Neural cell (in vitro differentiated cells): Measurements from ENCODE around the gene RYR1. TPM values are rescaled to one million over a fixed set of nuclear protein-coding genes. Genes with fewer than 3 reads are reported as not detected.

Experiments
- H2AFZ ChIP-seq: fragments of 200-600, 300-800 bp; sonication (generic), shearing (Covaris generic); 2 replicates; pipeline ENCODE4 v1.6.0; 2014; ENCODE audit warnings: low read depth, mild to moderate bottlenecking, antibody characterized with exemption, low read length, moderate library complexity
- H3F3A ChIP-seq: fragments of 200-600 bp; shearing (Covaris generic); 2 replicates; pipeline ENCODE4 v1.6.1; 2016; ENCODE audit warnings: mild to moderate bottlenecking, moderate library complexity, mixed read lengths, antibody characterized with exemption, low read length; ENCODE audit not compliant: insufficient read depth, poor library complexity, severe bottlenecking
- H3K27ac ChIP-seq: fragments of 200-600, 300-800 bp; sonication (generic), shearing (Covaris generic); 2 replicates; pipeline ENCODE4 v1.5.1; 2014; ENCODE audit warnings: mild to moderate bottlenecking, low read length, moderate library complexity
- H3K27me3 ChIP-seq: fragments of 300-800, 200-600 bp; sonication (generic), shearing (Covaris generic); 2 replicates; pipeline ENCODE4 v1.6.0; 2014; ENCODE audit warnings: mild to moderate bottlenecking, low read depth, low read length, moderate library complexity; ENCODE audit not compliant: insufficient read depth
- H3K36me3 ChIP-seq: fragments of 300-800, 200-600 bp; sonication (generic), shearing (Covaris generic); 2 replicates; pipeline ENCODE4 v1.5.1; 2014; ENCODE audit warnings: mild to moderate bottlenecking, antibody characterized with exemption, low read length, moderate library complexity; ENCODE audit not compliant: insufficient read depth
- H3K4me2 ChIP-seq: fragments of 300-800, 200-600 bp; sonication (generic), shearing (Covaris generic); 2 replicates; pipeline ENCODE4 v1.6.0; 2014; ENCODE audit warnings: mild to moderate bottlenecking, low read length
- H3K4me3 ChIP-seq: fragments of 300-800, 200-600 bp; sonication (generic), shearing (Covaris generic); 2 replicates; pipeline ENCODE4 v1.5.1; 2014; ENCODE audit warnings: mild to moderate bottlenecking, low read length, moderate library complexity
- H3K79me2 ChIP-seq: fragments of 200-600 bp; shearing (Covaris generic); replicated peaks from 2 replicates; pipeline ENCODE4 v1.6.0; 2014; ENCODE audit warnings: mild to moderate bottlenecking, low read length, moderate library complexity; ENCODE audit not compliant: insufficient read depth
- H3K9ac ChIP-seq: fragments of 300-800, 200-600 bp; sonication (generic), shearing (Covaris generic); 2 replicates; pipeline ENCODE4 v1.6.1; 2016; ENCODE audit warnings: mild to moderate bottlenecking, low read length, mixed read lengths
- H3K9me2 ChIP-seq: fragments of 200-600 bp; shearing (Covaris generic); 2 replicates; pipeline ENCODE4 v1.6.1; 2016; ENCODE audit warnings: mild to moderate bottlenecking, low read length, mixed read lengths; ENCODE audit not compliant: insufficient read depth
- H3K9me3 ChIP-seq: fragments of 200-600, 300-800 bp; sonication (generic), shearing (Covaris generic); 2 replicates; pipeline ENCODE4 v1.6.1; 2016; ENCODE audit warnings: mild to moderate bottlenecking, mixed run types, low read length, moderate library complexity, mixed read lengths
- H4K20me1 ChIP-seq: fragments of 200-600 bp; shearing (Covaris generic); 2 replicates; pipeline ENCODE4 v1.6.1; 2016; ENCODE audit warnings: mild to moderate bottlenecking, mixed run types; ENCODE audit not compliant: insufficient read depth
- CTCF ChIP-seq: fragments of 450-650 bp; IDR thresholded peaks from 2 replicates; pipeline ENCODE4 v1.5.1; 2014; ENCODE audit warnings: antibody characterized with exemption, mild to moderate bottlenecking, moderate library complexity; ENCODE audit not compliant: poor library complexity, severe bottlenecking
- EP300 ChIP-seq: fragments of 450-650 bp; conservative IDR thresholded peaks from 2 replicates; pipeline ENCODE4 v1.6.1; 2014; ENCODE audit warnings: antibody characterized with exemption, mild to moderate bottlenecking, moderate library complexity; ENCODE audit not compliant: poor library complexity, severe bottlenecking
- EZH2 ChIP-seq: fragments of 200-600, 300-800 bp; shearing (Covaris generic), sonication (generic); IDR thresholded peaks from 2 replicates; pipeline ENCODE4 v1.6.1; 2014; ENCODE audit warnings: antibody characterized with exemption, low read length, borderline replicate concordance, mild to moderate bottlenecking; ENCODE audit not compliant: insufficient read depth, poor library complexity, severe bottlenecking
- MXI1 ChIP-seq: fragments of 450-650 bp; conservative IDR thresholded peaks from 2 replicates; pipeline ENCODE4 v1.6.1; 2014; ENCODE audit warnings: antibody characterized with exemption, mild to moderate bottlenecking; ENCODE audit not compliant: poor library complexity, severe bottlenecking
- POLR2AphosphoS5 ChIP-seq: IDR thresholded peaks from 2 replicates; pipeline ENCODE4 v1.6.1; 2012
- RAD21 ChIP-seq: fragments of 450-650 bp; conservative IDR thresholded peaks from 2 replicates; pipeline ENCODE4 v1.6.1; 2014; ENCODE audit warnings: antibody characterized with exemption, mild to moderate bottlenecking, moderate library complexity
- REST ChIP-seq: IDR thresholded peaks from 2 replicates; pipeline ENCODE4 v1.6.1; 2012; ENCODE audit warnings: borderline replicate concordance
- SMC3 ChIP-seq: fragments of 450-650 bp; conservative IDR thresholded peaks from 2 replicates; pipeline ENCODE4 v1.6.1; 2014; ENCODE audit warnings: antibody characterized with exemption, mild to moderate bottlenecking, moderate library complexity; ENCODE audit not compliant: poor library complexity
- TAF1 ChIP-seq: IDR thresholded peaks from 2 replicates; pipeline ENCODE4 v1.6.1; 2012; ENCODE audit warnings: low read depth
- polyA plus RNA-seq: library from polyadenylated mRNA; depleted of rRNA; stranded (reverse); fragments of >200 nt; gene quantifications from 2 replicates; pipeline ENCODE4 v1.2.3, GENCODE V29; 2014

Gene RYR1
- polyA plus RNA-seq, 1 donor from 2014 or later, result 0.69 TPM

- TF ChIP-seq REST, result no peak
- TF ChIP-seq TAF1, result no peak
- TF ChIP-seq EP300, result no peak
- no peak for TF ChIP-seq EZH2
- TF ChIP-seq POLR2AphosphoS5, result no peak
- no peak overlapping the region for H3K27ac ChIP-seq
- no peaks in the 10 kb centered on the region for H3K79me2 ChIP-seq
- no peak overlapping the region for H3K4me3 ChIP-seq
- no peaks in the 10 kb centered on the region for H3F3A ChIP-seq
- H2AFZ ChIP-seq, result no peak overlapping the region
- H3K9ac ChIP-seq, result no peak overlapping the region
- H4K20me1 ChIP-seq, result no peaks in the 10 kb centered on the region
- no peaks in the 10 kb centered on the region for H3K36me3 ChIP-seq
- no peaks in the 10 kb centered on the region for H3K9me2 ChIP-seq
- no peaks in the 10 kb centered on the region for H3K27me3 ChIP-seq
- H3K4me2 ChIP-seq, result no peak overlapping the region
- H3K9me3 ChIP-seq, result no peaks in the 10 kb centered on the region
Observed at GRCh38 chr19:38559428-38560401, 126.2 kb downstream of the RYR1 start.

- Histone ChIP-seq H2AFZ (no peak overlapping the region), H3K79me2 (no peaks in the 10 kb centered on the region), H3K4me2 (no peak overlapping the region), H3K9ac (no peak overlapping the region), H3K4me3 (no peak overlapping the region), H3K27ac (no peak overlapping the region), H4K20me1 (no peaks in the 10 kb centered on the region), H3K27me3 (no peaks in the 10 kb centered on the region), H3K36me3 (no peaks in the 10 kb centered on the region), H3F3A (no peaks in the 10 kb centered on the region), H3K9me3 (no peaks in the 10 kb centered on the region), H3K9me2 (no peaks in the 10 kb centered on the region)
- TF ChIP-seq EZH2 (no peak), SMC3 (no peak)
Observed at GRCh38 chr19:38561053-38561606, 127.6 kb downstream of the RYR1 start.

GRCh38 chr19:38561658-38562057 lies 128.2 kb downstream of the RYR1 start:
- no peaks in the 10 kb centered on the region for H3F3A ChIP-seq
- no peak overlapping the region for H3K4me2 ChIP-seq
- no peak overlapping the region for H3K27ac ChIP-seq
- no peaks in the 10 kb centered on the region for H3K79me2 ChIP-seq
- H3K9me3 ChIP-seq, result no peaks in the 10 kb centered on the region
- H3K9ac ChIP-seq, result no peak overlapping the region
- H2AFZ ChIP-seq, result no peak overlapping the region
- H3K27me3 ChIP-seq, result no peaks in the 10 kb centered on the region
- H3K9me2 ChIP-seq, result no peaks in the 10 kb centered on the region
- no peaks in the 10 kb centered on the region for H4K20me1 ChIP-seq
- no peak for TF ChIP-seq TAF1
- TF ChIP-seq CTCF, result no peak
- TF ChIP-seq MXI1, result no peak
- TF ChIP-seq POLR2AphosphoS5, result no peak
- TF ChIP-seq RAD21, result no peak
- TF ChIP-seq EP300, result no peak
- TF ChIP-seq SMC3, result no peak
- TF ChIP-seq REST, result no peak
- no peak for TF ChIP-seq EZH2
- no peak overlapping the region for H3K4me3 ChIP-seq
- no peaks in the 10 kb centered on the region for H3K36me3 ChIP-seq
